Femur (tissue), 1 donor: ENCODE measurements around the gene ARHGAP25.

Source experiments
- DNase-seq: peaks from one replicate; pipeline ENCODE4 v3.0.0-alpha.2; 2017

The ARHGAP25 gene

DNA sequence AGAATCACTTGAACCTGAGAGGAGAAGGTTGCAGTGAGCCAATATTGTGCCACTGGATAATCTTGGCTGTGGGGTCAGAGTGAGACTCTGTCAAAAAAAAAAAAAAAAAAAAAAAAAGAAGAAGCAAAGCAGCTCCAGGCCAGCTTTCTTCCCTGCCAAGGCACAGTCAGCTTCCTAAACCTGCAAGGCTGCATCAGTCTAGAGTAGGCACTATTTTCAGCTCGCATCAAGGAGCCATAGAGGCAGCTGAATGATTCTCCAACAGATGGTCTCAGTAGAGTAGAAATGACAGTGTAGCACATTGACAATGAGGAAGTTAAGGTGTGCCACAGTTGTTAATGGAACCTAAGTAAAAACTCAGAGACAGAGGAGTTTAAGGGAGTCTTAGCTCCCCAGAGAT is 101.0 kb downstream of the ARHGAP25 start:
- no peak for DNase-seq

DNA sequence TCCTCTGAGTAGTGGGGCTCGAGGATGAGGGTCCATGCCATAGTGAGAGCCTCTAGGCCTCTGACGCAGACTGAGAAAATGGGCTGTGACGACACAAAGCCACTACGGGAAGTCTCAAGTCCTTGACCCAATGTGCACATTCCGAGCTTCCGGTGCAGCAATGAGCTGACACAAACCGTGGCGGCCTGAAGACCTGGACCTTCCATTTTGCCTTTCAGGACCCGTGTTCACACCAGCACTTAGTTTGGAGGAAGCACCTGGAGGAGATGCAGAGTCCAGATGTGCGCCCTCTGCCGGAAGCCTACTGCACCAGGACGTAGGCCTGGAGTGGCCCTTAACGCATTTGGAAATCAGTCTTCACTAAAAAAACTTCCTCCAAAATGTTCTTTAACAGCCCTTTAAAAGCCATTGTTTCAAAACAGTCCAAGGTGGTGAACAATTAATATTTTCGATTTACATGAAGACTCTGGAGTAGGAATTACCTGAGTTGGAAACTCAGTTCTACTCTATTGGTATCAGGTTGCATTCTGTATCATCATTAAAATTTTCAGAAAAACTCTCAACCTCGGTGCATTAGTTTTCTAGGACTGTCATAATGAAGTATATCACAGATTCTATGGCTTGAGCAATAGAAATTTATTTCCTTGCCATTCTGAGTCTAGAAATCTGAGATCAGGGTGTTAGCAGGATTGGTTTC is 102.7 kb downstream of the ARHGAP25 start:
- peak; percentile 61 for DNase-seq

DNA sequence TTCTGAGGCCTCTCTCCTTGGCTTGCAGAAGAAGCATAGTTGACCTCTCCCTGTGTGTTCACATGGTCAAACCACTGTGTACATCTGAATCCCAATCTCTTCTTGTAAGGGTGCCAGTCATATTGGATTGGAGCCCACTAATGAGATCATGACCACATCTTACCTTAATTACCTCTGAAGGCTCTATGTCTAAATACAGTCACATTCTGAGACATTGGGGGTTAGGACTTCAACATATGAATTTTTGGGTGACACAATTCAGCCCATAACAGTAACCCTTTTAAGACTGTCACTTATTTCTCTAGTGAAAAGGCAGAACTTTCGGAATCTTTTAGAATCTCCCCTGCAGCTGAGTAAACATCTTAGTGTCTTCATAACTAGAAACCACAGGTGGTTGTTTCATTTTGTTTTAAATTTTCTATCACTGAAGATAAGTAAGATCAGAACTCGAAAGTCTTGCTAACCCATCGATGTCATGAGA is 103.3 kb downstream of the ARHGAP25 start:
- no peak for DNase-seq

DNA sequence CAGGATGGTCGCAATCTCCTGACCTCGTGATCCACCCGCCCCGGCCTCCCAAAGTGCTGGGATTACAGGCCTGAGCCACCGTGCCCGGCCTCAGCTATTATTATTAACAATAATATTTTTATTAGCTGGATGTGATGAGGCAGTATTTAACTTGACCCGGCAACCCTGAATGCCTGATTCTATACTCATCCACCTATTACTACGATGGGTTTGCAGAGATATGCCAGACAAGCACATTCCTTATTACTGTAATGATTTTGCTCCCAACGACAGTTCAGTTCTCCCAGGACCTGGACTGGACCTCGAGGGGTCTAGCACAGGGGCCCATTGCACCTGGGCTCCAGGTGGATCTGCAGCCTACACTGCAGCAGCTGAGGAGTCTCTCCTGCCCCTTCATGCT is 104.0 kb downstream of the ARHGAP25 start:
- DNase-seq = no peak

DNA sequence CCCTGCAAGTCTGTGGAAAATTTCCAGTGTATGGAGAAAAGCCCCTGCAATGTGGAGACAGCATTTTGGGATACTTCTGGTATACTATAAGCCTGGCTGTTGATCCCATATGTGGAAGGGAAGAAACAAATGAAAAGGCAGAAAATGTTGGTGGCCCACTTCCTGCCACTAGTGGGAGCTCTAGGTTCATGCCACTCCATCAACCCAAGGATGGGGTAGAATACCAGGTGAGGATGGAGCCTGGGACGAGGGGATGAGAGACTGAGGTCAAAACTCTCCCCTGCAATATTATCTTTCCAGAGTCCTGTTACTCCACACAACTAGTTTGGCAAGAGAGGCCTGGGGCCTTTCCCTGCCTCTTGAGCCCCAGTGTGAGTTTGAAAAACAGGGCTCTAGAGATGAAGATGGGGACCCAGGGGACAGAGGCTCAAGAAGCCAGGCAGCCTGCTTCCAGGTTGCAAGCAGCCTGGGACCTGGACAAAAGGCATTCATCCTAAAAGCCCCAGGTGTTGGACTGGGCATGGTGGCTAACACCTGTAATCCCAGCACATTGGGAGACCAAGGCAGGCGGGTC is 104.7 kb downstream of the ARHGAP25 start:
- no peak for DNase-seq

DNA sequence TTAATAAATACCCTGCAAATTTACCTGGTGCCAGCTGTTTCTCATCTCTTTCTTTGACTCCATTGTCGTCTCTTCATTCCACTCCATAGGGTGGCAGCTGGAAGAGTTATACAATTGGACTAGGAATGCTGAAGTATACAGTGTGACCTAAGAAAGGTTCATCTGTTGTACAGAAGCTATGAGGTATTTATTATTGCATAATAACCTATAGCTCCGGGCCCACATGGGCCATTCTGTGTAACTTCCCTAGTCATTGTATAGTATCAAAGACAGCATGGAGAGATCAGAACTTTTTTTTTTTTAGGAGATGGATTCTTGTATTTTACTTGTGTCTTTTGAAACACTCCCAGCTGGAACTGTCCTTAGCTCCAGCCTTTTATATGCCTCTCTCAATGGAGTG is 110.4 kb downstream of the ARHGAP25 start:
- no peak for DNase-seq

DNA sequence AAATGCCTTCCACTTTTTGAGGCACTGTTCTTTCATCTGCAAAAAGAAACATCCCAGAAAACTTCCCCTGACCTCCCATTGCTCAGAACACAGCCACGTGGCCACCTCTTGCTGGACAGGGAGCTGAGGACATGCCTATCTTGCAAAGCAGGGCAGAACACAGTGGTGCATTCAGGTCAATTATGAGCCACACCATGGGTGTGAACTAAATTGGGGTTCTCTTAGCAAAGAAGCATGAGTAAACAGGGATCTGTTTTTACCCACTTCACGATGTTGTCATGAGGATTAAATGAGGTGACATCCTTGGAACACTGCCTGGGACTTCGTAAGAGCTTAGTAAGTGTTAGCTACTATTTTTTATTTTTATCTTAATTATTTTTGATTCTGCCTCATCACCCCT is 111.5 kb downstream of the ARHGAP25 start:
- DNase-seq = no peak

DNA sequence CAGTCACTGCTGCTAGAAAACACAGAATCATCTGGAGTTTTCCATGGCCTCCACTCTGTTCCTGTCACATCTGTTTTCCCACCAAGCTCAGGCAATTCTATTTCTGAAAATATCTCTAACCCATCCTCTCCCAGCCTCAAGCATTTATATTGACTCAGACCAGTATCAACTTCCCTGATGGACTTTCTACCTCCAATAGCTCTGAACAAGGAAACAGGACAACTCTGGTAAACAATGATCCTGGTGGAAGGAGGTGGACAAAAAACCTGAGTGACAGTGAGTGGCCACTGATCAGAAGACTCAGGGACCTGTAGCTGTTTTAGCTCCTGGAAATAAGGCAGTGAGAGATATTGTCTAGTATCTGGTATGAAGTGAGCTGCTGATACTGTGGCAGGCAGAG is 113.1 kb downstream of the ARHGAP25 start:
- DNase-seq = no peak

DNA sequence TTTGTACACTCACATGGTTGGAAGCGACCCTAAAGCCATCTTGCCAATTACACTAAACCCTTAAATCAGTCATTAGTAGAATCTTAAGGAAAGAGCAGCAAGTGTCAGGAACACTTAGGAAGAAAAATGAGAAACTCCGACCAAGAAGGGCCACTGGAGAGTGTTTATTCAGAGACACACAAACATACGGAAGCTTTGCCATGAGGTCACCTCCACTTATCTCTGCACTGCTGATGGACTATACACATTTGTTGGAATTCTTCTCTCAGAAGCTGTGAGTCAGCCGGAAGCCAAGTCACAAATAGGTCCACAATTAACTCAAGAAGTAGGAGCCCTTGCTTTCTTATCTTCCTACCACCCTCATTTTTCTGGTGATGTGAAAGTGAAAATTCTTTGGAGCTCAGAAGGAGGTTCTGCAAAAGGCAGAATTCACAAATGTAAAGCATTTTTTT is 115.0 kb downstream of the ARHGAP25 start:
- no peak for DNase-seq

DNA sequence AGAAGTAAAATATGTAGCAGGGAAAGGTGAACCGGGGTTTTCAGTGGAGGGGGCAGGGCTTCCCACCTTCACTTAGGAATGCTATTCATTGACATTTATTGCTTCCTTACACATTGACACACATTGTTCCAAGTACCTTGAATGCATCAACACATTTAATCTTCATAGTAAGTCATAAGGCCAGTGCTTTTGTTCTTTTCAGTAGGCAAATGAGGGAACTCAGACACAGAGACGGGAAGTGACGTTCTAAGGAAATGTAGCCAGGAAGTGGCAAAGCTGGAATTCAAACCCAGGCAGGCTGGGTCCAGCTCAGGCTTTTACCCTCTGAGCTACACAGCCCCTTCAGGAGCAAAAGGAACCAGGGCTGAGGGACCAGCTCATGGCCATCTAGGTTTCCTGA is 115.9 kb downstream of the ARHGAP25 start:
- no peak for DNase-seq

DNA sequence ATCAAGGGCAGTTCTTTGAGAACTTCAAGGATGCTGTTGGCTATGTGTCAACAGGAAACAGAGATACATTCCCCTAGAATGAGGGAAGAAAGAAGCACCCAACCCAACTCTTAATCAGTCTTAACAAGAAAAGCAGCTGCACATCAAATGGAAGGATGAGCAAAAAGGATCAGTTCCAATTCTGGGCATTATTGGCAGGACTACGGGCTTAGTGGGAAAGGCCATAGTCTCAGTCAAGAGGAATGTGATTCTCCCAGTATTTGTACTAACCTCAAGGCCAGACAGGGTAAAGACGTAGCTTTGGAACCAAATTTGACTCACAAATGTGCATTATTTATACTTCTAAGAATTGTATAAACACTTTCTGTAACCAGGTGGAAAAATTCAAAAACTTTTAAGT is 118.4 kb downstream of the ARHGAP25 start:
- DNase-seq = no peak

DNA sequence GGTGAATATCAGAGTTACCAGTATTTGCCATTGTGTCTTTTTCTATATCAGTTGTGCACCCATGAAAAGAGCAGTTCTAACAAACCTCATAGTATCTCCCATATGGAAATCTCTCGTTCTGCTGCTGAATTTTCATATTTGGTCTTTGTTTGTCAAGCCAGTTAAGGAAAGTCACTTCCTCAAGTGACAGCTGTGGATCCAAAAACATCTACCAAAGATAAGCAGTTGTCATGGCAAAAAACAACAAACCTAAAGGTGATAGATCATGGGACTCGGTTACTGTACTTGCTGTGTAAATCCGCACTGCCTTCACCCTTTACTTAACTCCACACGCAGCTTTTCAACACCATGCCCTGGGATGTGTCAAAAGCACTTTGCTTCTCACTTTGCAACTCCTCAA is 119.3 kb downstream of the ARHGAP25 start:
- no peak for DNase-seq

DNA sequence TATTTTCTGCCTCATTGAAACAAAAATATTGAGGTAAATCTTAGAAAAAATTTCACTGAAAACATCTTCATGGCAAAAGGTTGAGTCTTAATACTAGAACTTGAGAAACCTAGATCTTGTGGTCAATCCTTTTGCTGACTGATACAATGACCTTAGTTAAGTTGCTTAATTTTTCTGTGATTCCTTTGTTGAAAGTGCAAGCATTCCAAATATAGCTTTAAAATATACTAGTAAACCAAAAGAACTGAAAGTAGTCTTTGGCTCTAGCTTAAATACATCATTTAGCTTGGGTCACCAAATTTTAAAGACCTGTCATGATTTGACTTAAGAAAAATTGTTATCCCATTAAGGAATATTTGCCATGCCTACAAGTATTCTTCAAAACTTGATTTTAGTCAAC is 119.9 kb downstream of the ARHGAP25 start:
- no peak for DNase-seq

DNA sequence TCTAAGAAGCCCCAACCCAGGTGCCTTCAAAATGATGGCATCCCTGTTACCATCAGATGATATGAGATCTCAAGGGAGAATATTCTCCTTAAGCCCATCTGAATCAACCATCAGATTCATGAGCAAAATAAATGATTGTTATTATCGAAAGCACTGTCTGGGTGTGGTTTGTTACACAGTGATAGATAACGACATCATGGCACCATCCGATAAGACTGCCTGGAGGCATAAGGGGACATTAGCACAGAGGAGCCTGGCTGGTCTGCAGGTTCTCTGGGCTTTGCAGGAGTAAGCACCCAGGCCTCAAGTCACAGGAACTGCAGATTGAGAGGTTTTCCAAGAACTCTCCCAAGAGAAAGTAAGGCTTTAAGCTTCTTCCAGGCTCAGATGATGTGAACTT is 120.9 kb downstream of the ARHGAP25 start:
- DNase-seq = no peak

DNA sequence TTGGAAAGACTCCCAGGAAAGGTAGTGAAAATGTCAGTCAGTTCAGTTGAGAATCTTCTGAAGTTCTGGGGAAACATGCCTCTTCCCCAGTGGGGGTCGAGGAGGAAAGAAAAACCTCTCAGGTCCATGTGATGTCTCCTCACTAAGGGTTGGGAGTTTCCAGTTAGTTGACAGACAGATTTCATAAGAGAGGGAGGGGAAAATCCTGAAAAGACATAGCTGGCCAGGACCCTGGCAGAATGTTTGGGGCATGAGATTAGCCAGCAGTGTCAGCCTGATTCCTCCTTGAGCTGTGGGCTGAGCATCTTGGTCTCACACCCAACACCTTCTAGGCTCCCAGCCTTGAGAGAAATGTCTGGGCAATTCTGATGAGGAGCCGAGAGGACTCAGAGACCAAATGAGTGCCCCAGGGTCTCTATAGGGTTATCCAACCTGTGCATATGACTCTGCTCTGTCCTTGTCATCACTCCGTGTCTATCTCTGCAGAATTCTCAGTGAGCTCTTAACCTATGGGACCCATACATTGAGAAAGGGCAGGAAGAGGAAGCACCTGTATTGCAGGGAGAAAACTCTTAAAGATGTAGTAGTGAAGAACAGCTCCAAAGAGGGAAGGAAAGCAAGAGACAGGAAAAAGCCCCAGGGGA is 122.7 kb downstream of the ARHGAP25 start:
- no peak for DNase-seq

DNA sequence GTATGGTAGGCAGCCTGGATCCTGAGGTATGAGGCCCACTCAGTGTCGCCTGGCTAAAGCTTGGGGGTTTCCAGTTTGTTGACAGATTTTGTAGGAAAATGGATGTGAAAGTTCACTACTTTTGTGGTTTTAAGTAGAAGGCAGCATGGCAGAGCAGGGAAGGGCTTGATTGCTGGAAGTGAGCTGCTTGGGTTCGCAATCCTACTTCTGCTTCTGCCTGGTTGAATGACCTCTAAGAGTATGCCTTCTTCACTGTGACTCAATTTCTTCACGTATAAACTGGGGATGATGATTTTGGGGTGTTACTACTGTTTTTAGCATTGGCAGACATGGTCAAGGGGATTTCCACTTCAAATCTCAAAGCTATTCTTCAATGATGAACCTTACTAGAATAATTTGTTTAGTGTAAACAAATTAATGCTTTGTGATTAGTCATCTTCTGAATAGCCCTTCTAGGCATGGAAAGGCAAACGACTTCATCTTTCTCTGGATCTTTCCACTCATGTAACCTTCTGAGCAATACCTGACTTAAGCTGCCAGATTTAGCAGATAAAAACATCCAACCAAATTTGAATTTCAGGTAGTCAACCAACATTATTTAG is 123.3 kb downstream of the ARHGAP25 start:
- DNase-seq = no peak

DNA sequence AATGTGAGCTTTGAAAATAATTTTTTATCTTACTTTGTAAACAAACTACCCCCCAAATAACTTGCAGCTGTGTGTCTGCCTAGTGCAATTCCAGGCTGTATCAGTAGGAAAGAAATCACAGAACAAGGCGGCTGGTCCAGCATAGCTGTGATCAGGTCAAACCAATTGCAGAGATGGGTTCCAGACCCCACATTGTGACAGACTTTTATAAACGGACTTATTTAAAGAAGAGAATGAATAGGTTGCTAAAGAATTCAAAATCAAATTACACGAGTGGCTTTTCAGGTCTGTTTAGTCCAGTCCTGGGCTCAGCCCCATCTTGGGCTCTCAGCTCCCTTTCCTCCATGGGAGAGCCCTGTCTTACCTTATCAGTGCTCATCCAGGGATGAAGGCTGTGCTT is 125.5 kb downstream of the ARHGAP25 start:
- DNase-seq = no peak

DNA sequence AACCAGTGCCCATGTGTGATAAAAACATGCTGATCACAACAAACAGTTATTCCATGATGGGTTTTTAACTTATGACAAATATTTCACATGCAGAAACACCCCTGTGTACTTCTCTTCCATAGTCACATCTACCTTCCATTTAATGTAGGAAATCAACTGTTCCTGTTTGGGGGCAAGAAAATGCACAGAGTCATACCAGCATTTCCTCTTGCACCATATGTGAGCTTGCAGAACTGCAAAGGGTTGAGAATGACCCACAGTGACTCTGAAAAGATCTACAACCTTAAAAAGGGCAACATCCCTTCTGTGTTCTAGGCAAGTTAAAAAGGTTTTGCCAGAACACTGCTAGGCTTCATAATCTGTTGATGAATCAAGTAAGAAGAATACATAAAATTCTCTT is 126.7 kb downstream of the ARHGAP25 start:
- DNase-seq = no peak

DNA sequence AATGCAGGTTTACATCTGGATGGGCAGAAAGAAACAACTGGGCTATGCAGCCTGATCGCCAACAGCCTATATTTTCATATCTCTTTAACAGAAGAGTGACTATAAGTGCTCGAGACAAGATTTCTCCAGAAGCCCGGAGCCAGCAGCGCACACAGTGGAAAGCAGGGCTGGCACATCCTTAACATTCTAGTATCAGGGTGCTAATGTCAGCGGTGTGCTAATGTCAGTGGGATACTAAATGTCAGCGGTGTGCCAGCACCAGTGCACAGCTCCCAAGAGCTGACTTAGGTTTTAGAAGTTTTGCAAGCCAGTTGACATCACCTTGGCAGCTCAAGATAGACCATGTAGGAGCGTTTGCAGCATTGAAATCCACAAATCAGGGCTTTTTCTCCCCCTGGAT is 128.3 kb downstream of the ARHGAP25 start:
- DNase-seq = no peak

DNA sequence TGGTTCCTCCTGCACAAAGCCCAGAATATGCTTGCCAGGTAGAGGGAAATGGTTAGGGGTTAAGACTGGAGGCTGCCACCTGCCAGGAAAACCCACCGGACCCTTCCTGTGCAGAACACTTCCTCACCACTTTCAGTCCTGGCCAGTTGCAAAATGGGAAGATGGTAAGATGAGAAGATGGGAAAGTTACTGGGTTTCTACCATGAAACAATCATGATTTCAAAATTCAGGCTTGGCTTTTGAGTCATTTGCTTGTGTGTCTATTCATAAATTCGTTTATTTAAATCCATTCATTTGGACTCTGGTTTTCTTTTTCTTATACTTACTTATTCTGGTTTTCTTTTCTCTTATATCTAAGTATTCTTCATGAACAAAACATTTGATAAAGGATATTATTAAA is 129.4 kb downstream of the ARHGAP25 start:
- DNase-seq = no peak

DNA sequence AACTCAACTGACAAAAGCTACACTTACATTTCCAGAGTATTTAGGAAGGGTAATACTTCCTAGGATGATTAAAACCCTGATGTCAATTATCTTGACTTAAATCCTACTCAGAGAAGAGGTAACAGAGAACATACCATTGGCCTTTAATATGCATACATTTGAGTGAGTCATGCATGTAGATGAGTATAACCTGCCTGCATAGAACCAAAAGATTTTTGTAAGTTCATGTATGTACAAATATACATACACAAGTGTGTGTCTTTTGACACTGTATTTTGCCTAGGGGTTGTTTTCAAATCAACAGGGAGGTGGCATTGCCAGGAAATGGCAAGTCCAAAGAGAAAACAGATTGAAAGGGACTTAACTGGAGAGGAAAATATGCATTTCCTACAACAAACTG is 130.5 kb downstream of the ARHGAP25 start:
- DNase-seq = no peak

DNA sequence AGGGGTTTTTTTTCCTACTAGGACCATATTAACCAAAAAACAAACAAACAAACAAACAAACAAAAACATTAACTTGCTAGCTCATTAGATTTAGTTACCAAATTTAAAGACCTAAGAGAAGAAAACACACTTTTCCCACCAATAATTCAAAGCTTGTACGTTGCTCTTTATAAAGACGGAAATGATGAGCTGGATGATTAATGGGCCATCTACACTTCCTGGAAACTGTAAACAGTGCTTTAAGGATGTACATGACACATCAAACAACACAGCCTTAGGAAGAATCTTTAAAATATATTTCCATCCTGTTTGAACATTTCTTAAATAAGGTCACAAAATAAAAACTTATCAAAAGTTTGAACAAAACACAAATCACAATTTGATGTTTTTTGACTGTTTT is 135.6 kb downstream of the ARHGAP25 start:
- no peak for DNase-seq

DNA sequence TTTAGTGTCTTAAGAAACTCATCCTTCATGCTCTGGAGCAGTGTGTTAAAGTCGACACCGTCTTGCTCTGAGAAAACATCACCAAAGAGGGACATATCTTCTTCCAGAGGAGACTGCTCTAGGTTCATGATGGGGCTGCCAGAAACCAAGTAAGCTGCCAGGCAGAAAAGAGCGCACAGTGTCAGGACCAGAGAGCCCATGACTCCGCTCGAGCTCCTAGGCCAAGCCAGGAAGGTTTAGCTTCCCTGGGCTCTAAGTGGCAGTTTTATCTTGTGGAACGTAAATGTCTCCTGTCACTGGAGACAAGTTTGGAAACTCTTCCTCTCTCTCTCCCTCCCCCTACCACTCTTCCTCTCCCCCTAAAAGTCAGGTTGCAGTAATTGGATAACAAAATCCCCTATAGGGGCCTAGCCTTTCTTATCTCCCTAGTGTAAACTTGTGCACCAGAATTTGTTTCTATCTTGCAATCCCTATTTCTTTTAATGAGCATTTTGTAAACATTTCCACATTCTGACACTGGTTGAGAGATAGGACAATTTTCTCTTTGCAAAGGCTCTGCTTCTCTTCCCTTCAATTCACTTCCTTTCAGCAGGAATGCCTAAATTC is 136.7 kb downstream of the ARHGAP25 start, which contains the start of gene BMP10:
Gene BMP10, minus strand, starts transcription at position 239 of the 606 bp plus-strand sequence. Its CDS starts 39 bp downstream, at position 200.
- DNase-seq = no peak
